Skeletal muscle cell (primary cell): ENCODE results near the gene NDEL1.

Source experiments
- DNase-seq: peaks from one replicate; pipeline ENCODE4 v3.0.0-alpha.2; 2010; ENCODE audit warnings: low read depth
- H3K4me3 ChIP-seq: 2 replicates; pipeline ENCODE4 v1.5.1; 2011; ENCODE audit warnings: low read depth, mild to moderate bottlenecking, control low read depth, low read length, moderate library complexity

Gene NDEL1

GRCh38 chr17:8474826-8475225 is 39.1 kb downstream of the NDEL1 start:
- DNase-seq: no peak
- no peak overlapping the region for H3K4me3 ChIP-seq

GRCh38 chr17:8475227-8475626 is 39.5 kb downstream of the NDEL1 start:
- H3K4me3 ChIP-seq: no peak overlapping the region
- DNase-seq: no peak

GRCh38 chr17:8475781-8476180 is 40.1 kb downstream of the NDEL1 start:
- DNase-seq: no peak
- H3K4me3 ChIP-seq: no peak overlapping the region

GRCh38 chr17:8476741-8477140 is 41.1 kb downstream of the NDEL1 start:
- no peak overlapping the region for H3K4me3 ChIP-seq
- no peak for DNase-seq

GRCh38 chr17:8477171-8477570 is 41.5 kb downstream of the NDEL1 start:
- DNase-seq: no peak
- no peak overlapping the region for H3K4me3 ChIP-seq

GRCh38 chr17:8477715-8478441 is 42.2 kb downstream of the NDEL1 start:
- DNase-seq: no peak
- H3K4me3 ChIP-seq: no peak overlapping the region

- no peak for DNase-seq
These were observed 43.8 kb downstream of the NDEL1 start for GRCh38 chr17:8479431-8479947.

GRCh38 chr17:8480011-8480976 is 44.6 kb downstream of the NDEL1 start:
- no peak overlapping the region for H3K4me3 ChIP-seq
- DNase-seq: no peak

More at GRCh38 chr17:8479431-8479947, 43.8 kb downstream of the NDEL1 start:
- no peak overlapping the region for H3K4me3 ChIP-seq

- no peak for DNase-seq
- no peak overlapping the region for H3K4me3 ChIP-seq
These were observed 45.4 kb downstream of the NDEL1 start for GRCh38 chr17:8481089-8481488.

- DNase-seq: no peak
These were observed 46.0 kb downstream of the NDEL1 start for GRCh38 chr17:8481703-8482102.

GRCh38 chr17:8482546-8482945 is 46.9 kb downstream of the NDEL1 start:
- no peak overlapping the region for H3K4me3 ChIP-seq
- DNase-seq: no peak

More at GRCh38 chr17:8481703-8482102, 46.0 kb downstream of the NDEL1 start:
- H3K4me3 ChIP-seq: no peak overlapping the region

- H3K4me3 ChIP-seq: no peak overlapping the region
- DNase-seq: no peak
These were observed 48.8 kb downstream of the NDEL1 start for GRCh38 chr17:8484465-8484864.

- no peak for DNase-seq
- no peak overlapping the region for H3K4me3 ChIP-seq
These were observed 49.8 kb downstream of the NDEL1 start for GRCh38 chr17:8485491-8485890.

GRCh38 chr17:8487130-8487645 is 51.5 kb downstream of the NDEL1 start:
- H3K4me3 ChIP-seq: no peak overlapping the region
- no peak for DNase-seq

GRCh38 chr17:8487743-8488142 is 52.1 kb downstream of the NDEL1 start:
- no peak for DNase-seq
- H3K4me3 ChIP-seq: no peak overlapping the region

GRCh38 chr17:8488491-8488890 is 52.8 kb downstream of the NDEL1 start:
- DNase-seq: no peak
- no peak overlapping the region for H3K4me3 ChIP-seq

GRCh38 chr17:8488901-8489300 is 53.2 kb downstream of the NDEL1 start:
- DNase-seq: peak; percentile 85
- no peak overlapping the region for H3K4me3 ChIP-seq

- peak; percentile 18 for DNase-seq
- H3K4me3 ChIP-seq: no peak overlapping the region
These were observed 54.2 kb downstream of the NDEL1 start for GRCh38 chr17:8489841-8490240.

- DNase-seq: no peak
- no peak overlapping the region for H3K4me3 ChIP-seq
These were observed 54.8 kb downstream of the NDEL1 start for GRCh38 chr17:8490256-8491023.
